ENCODE results near the gene SDC3.

DNA sequence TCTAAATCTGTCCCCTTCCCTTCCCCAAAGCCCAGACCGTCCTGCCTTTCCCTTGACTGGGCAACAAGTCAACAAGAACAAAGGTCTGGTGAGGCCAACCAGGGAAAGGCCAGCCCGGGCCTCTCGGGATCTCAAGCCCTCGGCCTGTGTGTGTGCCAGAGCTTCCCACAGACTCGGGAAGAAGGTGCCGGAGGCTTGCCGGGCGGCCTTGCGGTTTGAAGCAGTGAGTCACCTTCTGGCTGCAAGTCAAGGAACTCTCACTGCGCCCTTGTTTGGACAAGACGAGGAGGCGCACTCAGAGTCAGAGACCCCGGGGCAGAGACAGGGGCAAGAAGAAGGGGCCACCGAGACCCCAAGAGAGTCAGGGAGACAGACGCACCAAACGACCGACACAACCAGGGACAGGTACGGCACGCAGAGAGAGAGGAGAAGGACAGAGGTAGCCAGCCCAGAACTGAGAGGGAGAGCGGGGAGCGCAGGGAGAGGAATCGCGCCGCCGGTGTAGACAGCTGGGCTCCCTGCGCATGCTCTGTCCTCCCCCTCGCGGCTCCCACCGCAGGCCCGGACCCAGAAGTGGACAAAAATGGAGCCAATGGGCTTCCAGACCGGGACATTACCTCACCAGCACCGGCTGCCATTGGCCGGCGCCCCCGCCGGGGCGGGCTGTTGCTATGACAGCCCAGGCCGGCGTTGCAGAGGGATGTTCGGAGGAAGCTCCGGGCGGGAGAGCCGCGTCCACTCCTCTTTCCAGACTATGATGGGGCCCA lies 84.4 kb downstream of the SDC3 start:
- no peak for TF ChIP-seq EZH2 (IDR thresholded peaks at IDR 0.05; ENCODE audit: low read depth)
- TF ChIP-seq, protein P1, sequence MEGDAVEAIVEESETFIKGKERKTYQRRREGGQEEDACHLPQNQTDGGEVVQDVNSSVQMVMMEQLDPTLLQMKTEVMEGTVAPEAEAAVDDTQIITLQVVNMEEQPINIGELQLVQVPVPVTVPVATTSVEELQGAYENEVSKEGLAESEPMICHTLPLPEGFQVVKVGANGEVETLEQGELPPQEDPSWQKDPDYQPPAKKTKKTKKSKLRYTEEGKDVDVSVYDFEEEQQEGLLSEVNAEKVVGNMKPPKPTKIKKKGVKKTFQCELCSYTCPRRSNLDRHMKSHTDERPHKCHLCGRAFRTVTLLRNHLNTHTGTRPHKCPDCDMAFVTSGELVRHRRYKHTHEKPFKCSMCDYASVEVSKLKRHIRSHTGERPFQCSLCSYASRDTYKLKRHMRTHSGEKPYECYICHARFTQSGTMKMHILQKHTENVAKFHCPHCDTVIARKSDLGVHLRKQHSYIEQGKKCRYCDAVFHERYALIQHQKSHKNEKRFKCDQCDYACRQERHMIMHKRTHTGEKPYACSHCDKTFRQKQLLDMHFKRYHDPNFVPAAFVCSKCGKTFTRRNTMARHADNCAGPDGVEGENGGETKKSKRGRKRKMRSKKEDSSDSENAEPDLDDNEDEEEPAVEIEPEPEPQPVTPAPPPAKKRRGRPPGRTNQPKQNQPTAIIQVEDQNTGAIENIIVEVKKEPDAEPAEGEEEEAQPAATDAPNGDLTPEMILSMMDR (conservative IDR thresholded peaks at IDR 0.05): no peak

Data from PC-9 (cell line).